SK-N-SH (cell line): ENCODE measurements around the gene ADGRL3. TPM values are rescaled to one million over a fixed set of nuclear protein-coding genes. Genes with fewer than 3 reads are reported as not detected.
"Not testable (repeated sequence)": the region's sequence is repeated elsewhere in the genome, so short reads cannot be mapped to it uniquely, and the experiment has no call there.

ENCODE experiments used
- CTCF ChIA-PET: fragments of 300-600, 350-600 bp; formaldehyde crosslinking; extraction: SDS; loops from one replicate; lab custom pipeline; 2021; lab: Yijun Ruan, JAX
- POLR2A ChIA-PET: fragments of 350-600 bp; sonication (Branson Sonifier 250); formaldehyde crosslinking; extraction: SDS; loops from one replicate; lab custom pipeline; 2020; ENCODE audit warnings: antibody characterized with exemption, inconsistent platforms; lab: Yijun Ruan, JAX
- DNase-seq: peaks from one replicate; pipeline ENCODE4 v3.0.0; 2012
- H2AFZ ChIP-seq: fragments of 200-600 bp; sonication (generic); 2 replicates; pipeline ENCODE4 v1.8.1; 2016; ENCODE audit warnings: antibody characterized with exemption, mild to moderate bottlenecking, low read depth
- H3F3A ChIP-seq: fragments of 200-600 bp; sonication (generic); replicated peaks from 2 replicates; pipeline ENCODE3; 2016; ENCODE audit warnings: antibody characterized with exemption, mild to moderate bottlenecking; ENCODE audit not compliant: insufficient read depth
- H3K27ac ChIP-seq, 2 experiments: fragments of 200-500 bp in 1 of 2; fragments of 200-600 bp in 1 of 2; sonication (Bioruptor generic) in 1 of 2; sonication (generic), shearing (Covaris generic) in 1 of 2; 2 replicates each; pipeline versions ENCODE4 v1.5.1 to v1.6.1; 2014 to 2016; ENCODE audit warnings: low read depth in 2 of 2, inconsistent platforms in 1 of 2, low read length in 1 of 2, mild to moderate bottlenecking in 1 of 2, mixed read lengths in 1 of 2
- H3K27me3 ChIP-seq: fragments of 200-600 bp; sonication (generic), shearing (Covaris generic); 2 replicates; pipeline ENCODE4 v1.6.1; 2016; ENCODE audit warnings: mixed run types; ENCODE audit not compliant: insufficient read depth
- H3K36me3 ChIP-seq, 2 experiments: fragments of 200-500 bp in 1 of 2; fragments of 200-600 bp in 1 of 2; sonication (Bioruptor generic) in 1 of 2; sonication (generic) in 1 of 2; replicated peaks in 1 of 2; 2 replicates each; pipeline versions ENCODE3 to v1.5.1; 2014 to 2016; ENCODE audit warnings: low read length in 1 of 2, mild to moderate bottlenecking in 1 of 2; ENCODE audit not compliant: insufficient read depth in 2 of 2, control insufficient read depth in 1 of 2
- H3K4me1 ChIP-seq, 2 experiments: fragments of 200-500 bp in 1 of 2; fragments of 200-600 bp in 1 of 2; sonication (Bioruptor generic) in 1 of 2; sonication (generic), shearing (Covaris generic) in 1 of 2; 2 replicates each; pipeline versions ENCODE4 v1.5.1 to v1.6.1; 2014 to 2016; ENCODE audit warnings: low read depth in 1 of 2, low read length in 1 of 2, mixed run types in 1 of 2; ENCODE audit not compliant: insufficient read depth in 2 of 2, control insufficient read depth in 1 of 2
- H3K4me2 ChIP-seq: fragments of 200-600 bp; sonication (generic), shearing (Covaris generic); 2 replicates; pipeline ENCODE4 v1.6.1; 2017; ENCODE audit warnings: mixed run types
- H3K4me3 ChIP-seq, 2 experiments: fragments of 200-500 bp in 1 of 2; fragments of 200-600 bp in 1 of 2; sonication (Bioruptor generic) in 1 of 2; sonication (generic), shearing (Covaris generic) in 1 of 2; 2 replicates each; pipeline versions ENCODE4 v1.5.1 to v1.8.1; 2014 to 2016; ENCODE audit warnings: low read depth in 2 of 2, inconsistent platforms in 1 of 2, low read length in 1 of 2, mild to moderate bottlenecking in 1 of 2, mixed read lengths in 1 of 2, moderate library complexity in 1 of 2
- H3K79me2 ChIP-seq: fragments of 200-600 bp; sonication (generic); 2 replicates; pipeline ENCODE4 v1.8.1; 2017; ENCODE audit warnings: mild to moderate bottlenecking; ENCODE audit not compliant: insufficient read depth
- H3K9ac ChIP-seq: fragments of 200-600 bp; sonication (generic); 2 replicates; pipeline ENCODE4 v1.6.1; 2017; ENCODE audit warnings: mixed run types
- H3K9me2 ChIP-seq: fragments of 200-600 bp; sonication (generic); 2 replicates; pipeline ENCODE4 v1.6.1; 2017; ENCODE audit warnings: mixed run types
- H3K9me3 ChIP-seq: fragments of 200-600 bp; sonication (generic); 2 replicates; pipeline ENCODE4 v1.6.1; 2017; ENCODE audit warnings: mixed run types, mild to moderate bottlenecking, moderate library complexity
- H4K20me1 ChIP-seq: fragments of 200-600 bp; sonication (generic); 2 replicates; pipeline ENCODE4 v1.6.1; 2017; ENCODE audit warnings: mild to moderate bottlenecking, mixed run types; ENCODE audit not compliant: insufficient read depth
- CTCF ChIP-seq: fragments of 200-600 bp; sonication (generic); IDR thresholded peaks from 2 replicates; pipeline ENCODE4 v1.6.1; 2017; ENCODE audit warnings: antibody characterized with exemption, mild to moderate bottlenecking, moderate library complexity
- EZH2phosphoT487 ChIP-seq: fragments of 200-600 bp; sonication (generic); IDR thresholded peaks from 2 replicates; pipeline ENCODE4 v1.6.1; 2017; ENCODE audit warnings: low read depth, mixed run types, mild to moderate bottlenecking, antibody characterized with exemption, moderate library complexity, borderline replicate concordance
- JUND ChIP-seq: IDR thresholded peaks from 2 replicates; pipeline ENCODE4 v1.4.0; 2012
- MAX ChIP-seq: IDR thresholded peaks from 2 replicates; pipeline ENCODE4 v1.4.0; 2012; ENCODE audit warnings: low read depth
- MXI1 ChIP-seq: IDR thresholded peaks from 2 replicates; pipeline ENCODE4 v1.6.1; 2012; ENCODE audit warnings: mild to moderate bottlenecking, low read depth, low read length, improper control_type of control experiment
- PBX3 ChIP-seq: IDR thresholded peaks from 2 replicates; pipeline ENCODE4; 2012
- POLR2AphosphoS5 ChIP-seq: IDR thresholded peaks from 2 replicates; pipeline ENCODE4 v1.6.1; 2012; ENCODE audit warnings: low read depth, low read length
- SIN3A ChIP-seq: IDR thresholded peaks from 2 replicates; pipeline ENCODE4 v1.6.1; 2012; ENCODE audit warnings: low read depth, mild to moderate bottlenecking, low read length, moderate library complexity, borderline replicate concordance
- SMC3 ChIP-seq: IDR thresholded peaks from 2 replicates; pipeline ENCODE4 v1.6.1; 2012; ENCODE audit warnings: low read depth, low read length, improper control_type of control experiment
- YY1 ChIP-seq: IDR thresholded peaks from 2 replicates; pipeline ENCODE4 v1.4.0; 2012; ENCODE audit warnings: low read depth, mild to moderate bottlenecking
- WGBS: methylation state at CpG from one replicate; pipeline ENCODE4 v1.1.6; 2017; ENCODE audit warnings: low lambda C conversion rate; 5-methylcytosine and 5-hydroxymethylcytosine counted together
- polyA plus RNA-seq, 3 experiments: library from polyadenylated mRNA; depleted of rRNA; stranded (reverse); fragments of >200 nt; gene quantifications; 2 replicates each; pipeline ENCODE4 v1.2.3, GENCODE V29; 2012

ADGRL3 gene
- polyA plus RNA-seq, 1 of the 3 experiments (the other 2 are of a cell fraction) = 0.03 TPM

- Histone ChIP-seq H3K27me3 (no peaks in the 10 kb centered on the region), H3K9me3 (no peaks in the 10 kb centered on the region), H3K4me2 (no peak overlapping the region), H3F3A (no peaks in the 10 kb centered on the region)
- POLR2A ChIA-PET = no interaction called here
- TF ChIP-seq CTCF = 0 out of 2 replicates have a peak, but pooled peaks have one; percentile 18
- TF ChIP-seq MAX = no peak
- TF ChIP-seq, all 33 proteins: peak for 1
- WGBS = 64% methylated on average over 4 of the region's 4 CpGs
- H3K27ac ChIP-seq = no peak overlapping the region
- no peaks in the 10 kb centered on the region; a peak in 1 of 4 replicates for H3K4me1 ChIP-seq
- no peaks in the 10 kb centered on the region for H3K9me2 ChIP-seq
- H3K4me3 ChIP-seq = no peak overlapping the region
- H4K20me1 ChIP-seq = no peaks in the 10 kb centered on the region
- H3K36me3 ChIP-seq = no peaks in the 10 kb centered on the region
- CTCF ChIA-PET = no interaction called here
- H3K79me2 ChIP-seq = no peaks in the 10 kb centered on the region
- no peak overlapping the region for H2AFZ ChIP-seq
- H3K9ac ChIP-seq = no peak overlapping the region
- no peak for DNase-seq
These were observed 784.3 kb downstream of the ADGRL3 start for GRCh38 chr4:61984260-61984909.

- H3K27me3 ChIP-seq = no peaks in the 10 kb centered on the region
- H3F3A ChIP-seq = no peaks in the 10 kb centered on the region
- TF ChIP-seq SMC3 = no peak
- no peak for TF ChIP-seq EZH2phosphoT487
- no peak for TF ChIP-seq YY1
- TF ChIP-seq SIN3A = no peak
- TF ChIP-seq MXI1 = no peak
- TF ChIP-seq POLR2AphosphoS5 = no peak
- TF ChIP-seq JUND = no peak
- TF ChIP-seq PBX3 = no peak
- ChIA-PET POLR2A (no interaction called here), CTCF (no interaction called here)
- no peaks in the 10 kb centered on the region for H3K36me3 ChIP-seq
- 64% methylated on average over 4 of the region's 4 CpGs for WGBS
- H4K20me1 ChIP-seq = no peaks in the 10 kb centered on the region
- H3K4me2 ChIP-seq = no peak overlapping the region
- H3K4me1 ChIP-seq = no peaks in the 10 kb centered on the region; a peak in 1 of 4 replicates
- DNase-seq = no peak
- H3K9me2 ChIP-seq = no peaks in the 10 kb centered on the region
- H3K4me3 ChIP-seq = no peak overlapping the region
- H3K9me3 ChIP-seq = no peaks in the 10 kb centered on the region
- H2AFZ ChIP-seq = no peak overlapping the region
- H3K27ac ChIP-seq = no peak overlapping the region
- no peak overlapping the region for H3K9ac ChIP-seq
- H3K79me2 ChIP-seq = no peaks in the 10 kb centered on the region
These were observed 785.3 kb downstream of the ADGRL3 start for GRCh38 chr4:61985426-61985825.

GRCh38 chr4:61986929-61987328 is 786.8 kb downstream of the ADGRL3 start:
- H3K9ac ChIP-seq, H3K36me3 ChIP-seq, H4K20me1 ChIP-seq, H3K4me3 ChIP-seq, H3K9me3 ChIP-seq, H3K27ac ChIP-seq, CTCF ChIA-PET, H2AFZ ChIP-seq, POLR2A ChIA-PET, H3K4me1 ChIP-seq, DNase-seq, H3K4me2 ChIP-seq, H3F3A ChIP-seq, H3K27me3 ChIP-seq, H3K79me2 ChIP-seq, H3K9me2 ChIP-seq: not testable (repeated sequence)
- WGBS = 89% methylated on average over 7 of the region's 7 CpGs
